Measurements from ENCODE around the gene CXCL3.

Gene CXCL3

GRCh38 chr4:74054483-74055047 lies 16.1 kb upstream of the CXCL3 start:
- no peak for DNase-seq

- DNase-seq: no peak
These were observed 8.7 kb upstream of the CXCL3 start for GRCh38 chr4:74047152-74047551.

- DNase-seq: no peak
These were observed 7.3 kb upstream of the CXCL3 start for GRCh38 chr4:74045772-74046171.

GRCh38 chr4:74045247-74045646 lies 6.8 kb upstream of the CXCL3 start:
- no peak for DNase-seq

GRCh38 chr4:74044677-74045076 lies 6.2 kb upstream of the CXCL3 start:
- DNase-seq: no peak

GRCh38 chr4:74042681-74043080 lies 4.2 kb upstream of the CXCL3 start:
- DNase-seq: no peak

GRCh38 chr4:74041418-74041817 lies 2.9 kb upstream of the CXCL3 start:
- DNase-seq: no peak

- DNase-seq: no peak
These were observed 850 bp upstream of the CXCL3 start for GRCh38 chr4:74039315-74039763.

GRCh38 chr4:74038086-74038424 lies 434 bp downstream of the CXCL3 start:
- DNase-seq: no peak

GRCh38 chr4:74037076-74037955 lies 1.2 kb downstream of the CXCL3 start:
- DNase-seq: no peak

- DNase-seq: no peak
These were observed 4.8 kb downstream of the CXCL3 start for GRCh38 chr4:74033739-74034138.

GRCh38 chr4:74032064-74032463 lies 6.4 kb downstream of the CXCL3 start:
- no peak for DNase-seq

GRCh38 chr4:74031576-74031975 lies 6.9 kb downstream of the CXCL3 start:
- no peak for DNase-seq

GRCh38 chr4:74030285-74030684 lies 8.2 kb downstream of the CXCL3 start:
- no peak for DNase-seq

- no peak for DNase-seq
These were observed 10.0 kb downstream of the CXCL3 start for GRCh38 chr4:74028504-74028903.

GRCh38 chr4:74023709-74024108 lies 14.8 kb downstream of the CXCL3 start:
- no peak for DNase-seq

GRCh38 chr4:74021601-74022000 lies 16.9 kb downstream of the CXCL3 start:
- DNase-seq: no peak

- no peak for DNase-seq
These were observed 19.7 kb downstream of the CXCL3 start for GRCh38 chr4:74018771-74019170.

- DNase-seq: no peak
These were observed 20.4 kb downstream of the CXCL3 start for GRCh38 chr4:74018116-74018515.

GRCh38 chr4:74016068-74016467 lies 22.4 kb downstream of the CXCL3 start:
- DNase-seq: no peak

GRCh38 chr4:74015126-74015780 lies 23.2 kb downstream of the CXCL3 start:
- DNase-seq: no peak

- no peak for DNase-seq
These were observed 24.2 kb downstream of the CXCL3 start for GRCh38 chr4:74014332-74014731.

- no peak for DNase-seq
These were observed 25.2 kb downstream of the CXCL3 start for GRCh38 chr4:74013264-74013663.

- no peak for DNase-seq
These were observed 26.4 kb downstream of the CXCL3 start for GRCh38 chr4:74012130-74012529.

Data from GF-D8 (cell line).